Measurements from ENCODE around the gene CUEDC2.

Gene CUEDC2

DNA sequence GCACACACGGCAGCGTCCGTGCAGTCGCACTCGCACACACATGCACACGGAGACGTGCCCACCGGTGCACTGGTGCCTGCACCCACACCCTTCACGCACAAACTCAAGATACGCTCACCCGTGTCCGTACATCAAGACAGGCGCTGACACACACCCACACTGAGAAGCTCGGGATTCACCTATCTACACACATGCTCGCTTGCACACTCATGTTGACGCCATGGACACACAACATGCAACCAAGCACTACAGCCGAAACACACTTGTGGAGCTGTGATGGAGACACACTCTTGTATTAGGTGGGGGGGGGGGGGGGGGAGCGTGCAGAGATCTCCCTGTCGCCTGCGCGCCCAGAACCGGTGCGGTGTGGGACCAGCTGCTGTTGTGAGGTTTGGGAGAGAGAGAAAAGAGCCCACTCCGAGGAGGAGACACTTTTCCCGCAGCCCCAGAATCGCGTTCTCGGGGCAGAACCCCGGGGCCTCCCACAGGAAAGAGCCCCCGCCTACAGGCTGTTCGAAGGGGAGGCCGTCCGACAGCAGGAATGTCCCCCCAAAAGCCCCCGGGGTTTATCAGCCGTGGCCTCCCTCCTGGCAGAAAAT, 37.5 kb downstream of the CUEDC2 start:
- DNase-seq = peak; percentile 52

DNA sequence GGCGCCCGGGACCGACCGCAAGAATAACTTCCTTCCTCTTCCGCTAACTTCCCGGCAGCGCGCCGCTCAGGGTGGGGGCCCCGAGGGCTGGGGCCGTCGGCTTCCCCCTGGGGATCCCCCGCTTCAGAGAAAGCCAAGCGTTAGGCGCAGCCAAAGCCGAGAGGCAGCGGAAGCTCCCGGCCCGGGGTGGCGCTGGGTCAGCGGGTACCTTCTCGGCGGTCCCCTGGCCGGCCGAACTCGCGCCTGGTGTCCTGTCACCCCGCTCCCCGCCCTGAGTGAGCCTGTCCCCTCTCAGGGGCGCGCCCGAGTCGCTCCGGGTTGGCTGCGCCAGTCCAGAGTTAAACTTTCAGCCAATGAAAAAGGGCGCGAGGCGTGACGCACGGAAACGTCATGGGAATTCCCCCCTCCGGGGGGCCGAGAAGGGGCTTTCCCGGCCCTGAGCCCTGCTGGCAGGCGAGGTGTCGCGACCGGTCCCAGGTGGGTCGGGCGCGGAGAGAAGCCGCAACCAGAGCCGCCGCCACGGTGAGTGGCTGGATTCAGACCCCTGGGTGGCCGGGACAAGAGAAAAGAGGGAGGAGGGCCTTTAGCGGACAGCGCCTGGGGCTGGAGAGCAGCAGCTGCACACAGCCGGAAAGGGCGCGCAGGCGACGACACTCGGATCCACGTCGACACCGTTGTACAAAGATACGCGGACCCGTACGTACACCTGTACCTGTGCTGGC, 38.1 kb downstream of the CUEDC2 start:
- DNase-seq = peak; percentile 95

GRCh38 chr10:102393411-102394078, 38.8 kb downstream of the CUEDC2 start:
- DNase-seq = no peak

- DNase-seq = no peak
These were observed 40.1 kb downstream of the CUEDC2 start for GRCh38 chr10:102392306-102392705.

DNA sequence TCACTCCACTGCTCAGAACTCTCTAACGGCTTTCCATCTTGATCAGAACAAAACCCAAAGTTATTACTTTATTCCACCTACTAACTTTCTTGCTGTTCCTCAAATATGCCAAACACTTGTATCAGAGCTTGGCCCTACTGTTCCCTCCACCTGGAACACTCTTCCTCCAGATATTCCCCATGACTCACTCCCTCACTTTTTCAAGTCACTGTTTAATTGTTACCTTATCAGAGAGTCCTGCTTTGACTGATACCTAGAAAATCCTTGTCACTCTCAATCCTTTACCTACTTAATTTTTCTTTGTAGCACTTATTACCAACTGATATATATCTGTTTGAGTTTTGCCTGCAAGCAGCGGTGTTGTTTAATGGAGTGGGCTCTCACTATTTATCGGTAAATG, 42.5 kb downstream of the CUEDC2 start:
- no peak for DNase-seq

GRCh38 chr10:102384606-102385429, 47.6 kb downstream of the CUEDC2 start:
- DNase-seq = no peak

DNA sequence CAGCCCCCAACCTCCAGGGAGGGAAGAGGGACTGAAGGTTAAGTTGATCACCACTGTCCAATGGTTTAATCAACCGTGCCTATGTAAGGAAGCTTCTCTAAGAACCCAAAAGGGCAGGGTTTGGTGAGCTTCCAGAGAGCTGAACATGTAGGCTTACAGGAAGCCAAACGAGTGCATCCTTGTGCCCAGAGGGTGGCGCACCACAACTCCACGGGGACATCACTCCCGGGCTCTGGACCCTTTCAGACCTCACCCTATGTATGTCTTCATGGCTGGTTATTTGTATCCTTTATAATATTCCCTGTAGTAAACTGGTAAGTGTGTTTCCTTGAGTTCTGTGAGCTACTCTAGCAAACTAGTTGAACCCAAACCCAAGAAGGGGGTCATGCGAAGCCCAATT, 48.3 kb downstream of the CUEDC2 start:
- no peak for DNase-seq

DNA sequence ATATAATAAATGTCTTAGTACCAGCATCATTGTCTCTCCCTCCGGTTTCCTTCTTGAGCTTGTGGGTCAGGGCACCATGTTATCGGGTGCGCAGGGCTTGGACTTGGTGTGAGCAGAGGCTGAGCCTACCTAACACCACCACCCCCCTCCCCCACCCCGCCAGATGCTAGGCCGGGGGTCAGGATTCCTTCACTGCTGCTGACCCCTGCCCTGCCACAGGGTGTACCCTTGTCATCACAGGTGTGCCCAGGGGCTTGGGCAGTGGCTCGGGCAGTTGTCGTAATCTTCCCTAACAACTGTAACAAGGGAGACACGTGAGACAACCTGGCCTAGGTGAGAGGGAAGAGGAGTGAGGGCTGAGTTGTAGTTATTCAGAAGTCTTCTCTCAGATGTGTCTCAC, 49.5 kb downstream of the CUEDC2 start:
- DNase-seq = no peak

DNA sequence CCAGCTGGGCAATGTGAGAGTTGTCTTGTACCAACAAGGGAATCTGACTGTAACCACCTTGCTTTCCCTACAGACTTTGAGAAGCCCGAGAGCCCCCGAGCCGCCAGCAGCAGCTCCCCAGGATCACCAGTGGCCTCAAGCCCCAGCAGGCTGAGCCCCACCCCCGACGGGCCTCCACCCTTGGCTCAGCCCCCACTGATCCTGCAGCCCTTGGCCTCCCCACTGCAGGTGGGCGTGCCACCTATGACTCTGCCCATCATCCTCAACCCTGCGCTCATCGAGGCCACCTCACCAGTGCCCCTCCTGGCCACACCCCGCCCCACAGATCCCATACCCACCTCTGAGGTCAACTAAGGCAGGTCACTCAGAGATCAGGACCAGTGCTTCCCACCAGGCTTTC, 50.4 kb downstream of the CUEDC2 start:
- DNase-seq = no peak

- no peak for DNase-seq
These were observed 53.0 kb downstream of the CUEDC2 start for GRCh38 chr10:102379383-102379782.

GRCh38 chr10:102376901-102377300, 55.5 kb downstream of the CUEDC2 start:
- no peak for DNase-seq

- no peak for DNase-seq
These were observed 56.5 kb downstream of the CUEDC2 start for GRCh38 chr10:102375867-102376266.

DNA sequence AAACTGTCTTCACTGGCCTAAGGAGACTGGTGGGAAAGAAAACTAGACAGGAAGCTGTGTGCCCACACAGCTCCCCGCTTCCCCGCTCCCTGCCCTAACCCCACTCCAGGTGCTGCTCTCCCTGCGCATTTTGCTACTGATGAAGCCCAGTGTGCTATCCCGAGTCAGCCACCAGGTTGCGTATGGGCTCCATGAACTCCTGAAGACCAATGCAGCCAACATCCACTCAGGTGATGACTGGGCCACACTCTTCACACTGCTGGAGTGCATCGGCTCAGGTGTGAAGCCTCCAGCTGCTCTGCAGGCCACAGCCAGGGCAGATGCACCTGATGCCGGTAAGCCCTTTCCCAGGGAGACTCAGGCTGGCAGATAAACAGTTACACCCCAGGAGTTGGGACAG, 57.1 kb downstream of the CUEDC2 start:
- no peak for DNase-seq

Data from EL (cell line).